ENCODE measurements around the gene COL25A1. TPM values are rescaled to one million over a fixed set of nuclear protein-coding genes. Genes with fewer than 3 reads are reported as not detected.

The COL25A1 gene
- total and polyA plus RNA-seq, 4 donors: 0.61 to 4.4 (median 2.1) TPM

DNA sequence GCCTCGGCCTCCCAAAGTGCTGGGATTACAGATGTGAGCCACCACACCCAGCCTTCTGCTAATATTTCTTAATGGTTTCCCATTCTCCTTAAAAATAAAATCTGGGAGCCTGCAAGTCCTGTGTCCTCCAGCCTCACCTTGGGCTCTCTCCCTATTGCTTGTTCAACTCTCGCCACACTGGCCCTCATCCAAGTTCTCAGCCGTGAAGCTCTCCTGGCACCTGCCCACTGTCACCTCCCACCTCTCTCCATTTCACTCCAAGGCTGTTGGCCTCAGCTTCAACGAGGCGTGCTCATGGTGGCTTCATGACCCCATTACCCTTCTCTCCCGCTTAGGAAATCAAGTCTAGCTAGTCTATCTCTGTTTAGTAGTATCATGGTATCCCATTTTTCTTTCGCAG is 530.1 kb downstream of the COL25A1 start:
- H3K9ac ChIP-seq (ENCODE audit: low read depth in 1 of 2, low read length in 2 of 2): no peak overlapping the region
- WGBS: 42% methylated on average over 7 of the region's 7 CpGs
- no peak overlapping the region for H3K27ac ChIP-seq (ENCODE audit: low read depth in 1 of 2, low read length in 2 of 2)
- no peak for TF ChIP-seq GABPA (IDR thresholded peaks at IDR 0.05 in 1 of 2, conservative IDR thresholded peaks at IDR 0.05 in 1 of 2)
- peak; percentile 27 for TF ChIP-seq SP1 (IDR thresholded peaks at IDR 0.05)
- no peak for TF ChIP-seq FOXA2 (IDR thresholded peaks at IDR 0.05)
- peak; percentile 60 to 67 for TF ChIP-seq RXRA (IDR thresholded peaks at IDR 0.05)
- TF ChIP-seq YY1 (IDR thresholded peaks at IDR 0.05): peak; percentile 52
- TF ChIP-seq, protein P1, sequence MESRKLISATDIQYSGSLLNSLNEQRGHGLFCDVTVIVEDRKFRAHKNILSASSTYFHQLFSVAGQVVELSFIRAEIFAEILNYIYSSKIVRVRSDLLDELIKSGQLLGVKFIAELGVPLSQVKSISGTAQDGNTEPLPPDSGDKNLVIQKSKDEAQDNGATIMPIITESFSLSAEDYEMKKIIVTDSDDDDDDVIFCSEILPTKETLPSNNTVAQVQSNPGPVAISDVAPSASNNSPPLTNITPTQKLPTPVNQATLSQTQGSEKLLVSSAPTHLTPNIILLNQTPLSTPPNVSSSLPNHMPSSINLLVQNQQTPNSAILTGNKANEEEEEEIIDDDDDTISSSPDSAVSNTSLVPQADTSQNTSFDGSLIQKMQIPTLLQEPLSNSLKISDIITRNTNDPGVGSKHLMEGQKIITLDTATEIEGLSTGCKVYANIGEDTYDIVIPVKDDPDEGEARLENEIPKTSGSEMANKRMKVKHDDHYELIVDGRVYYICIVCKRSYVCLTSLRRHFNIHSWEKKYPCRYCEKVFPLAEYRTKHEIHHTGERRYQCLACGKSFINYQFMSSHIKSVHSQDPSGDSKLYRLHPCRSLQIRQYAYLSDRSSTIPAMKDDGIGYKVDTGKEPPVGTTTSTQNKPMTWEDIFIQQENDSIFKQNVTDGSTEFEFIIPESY (IDR thresholded peaks at IDR 0.05): no peak
- no peak for TF ChIP-seq FOXA1 (IDR thresholded peaks at IDR 0.05)
- no peak for TF ChIP-seq HNF4G (IDR thresholded peaks at IDR 0.05)
- TF ChIP-seq HNF4A (conservative IDR thresholded peaks at IDR 0.05): peak; percentile 6 to 41
- no peaks in the 10 kb centered on the region for H3K36me3 ChIP-seq (ENCODE audit: control insufficient read depth in 4 of 4, insufficient read depth in 3 of 4, low read depth in 1 of 4, low read length in 3 of 4)
- H3K27me3 ChIP-seq (ENCODE audit: control insufficient read depth in 4 of 4, insufficient read depth in 4 of 4, low read length in 3 of 4): no peaks in the 10 kb centered on the region
- H3K9me3 ChIP-seq (ENCODE audit: control insufficient read depth in 4 of 4, low read length in 3 of 4): no peaks in the 10 kb centered on the region
- H3K4me3 ChIP-seq (ENCODE audit: low read depth in 1 of 3, low read length in 3 of 3): no peak overlapping the region
- no peak for DNase-seq (ENCODE audit: low spot score)
- H3K4me1 ChIP-seq (ENCODE audit: control insufficient read depth in 4 of 4, insufficient read depth in 4 of 4, low read length in 3 of 4): peaks cover 0 to 28% (median 22%) of the 10 kb centered on the region in 4 donors

DNA sequence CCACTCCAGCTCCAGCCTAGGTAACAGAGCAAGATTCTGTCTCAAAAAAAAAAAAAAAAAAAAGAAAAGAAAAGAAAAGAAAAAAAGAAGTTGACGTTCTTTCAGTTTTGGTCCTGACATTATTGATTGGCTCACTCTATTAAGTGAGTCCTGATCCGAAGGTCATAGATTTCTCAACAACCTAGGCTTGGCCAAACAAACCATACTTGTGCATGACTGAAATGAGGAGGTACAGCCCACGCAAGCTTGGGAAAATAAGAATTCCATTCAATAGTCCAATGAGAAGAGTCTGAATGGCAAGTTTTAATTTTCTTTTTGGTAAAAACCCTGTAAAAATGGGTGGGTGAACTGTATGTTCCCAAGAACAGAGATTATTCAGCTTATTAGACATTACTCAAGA is 536.4 kb downstream of the COL25A1 start:
- TF ChIP-seq JUND (IDR thresholded peaks at IDR 0.05): peak in 1 of 2 donors; percentile 79
- peak; percentile 70 to 87 for TF ChIP-seq RXRA (IDR thresholded peaks at IDR 0.05)
- TF ChIP-seq RAD21 (IDR thresholded peaks at IDR 0.05): peak in 1 of 2 donors; percentile 33
- TF ChIP-seq YY1 (IDR thresholded peaks at IDR 0.05): peak; percentile 56
- no peak for TF ChIP-seq GABPA (IDR thresholded peaks at IDR 0.05 in 1 of 2, conservative IDR thresholded peaks at IDR 0.05 in 1 of 2)
- peak; percentile 61 for TF ChIP-seq SP1 (IDR thresholded peaks at IDR 0.05)
- TF ChIP-seq HNF4A (conservative IDR thresholded peaks at IDR 0.05): peak; percentile 83 to 86
- peak; percentile 57 to 70 for TF ChIP-seq EGR1 (IDR thresholded peaks at IDR 0.05; ENCODE audit: low read depth in 2 of 2)
- TF ChIP-seq TAF1 (conservative IDR thresholded peaks at IDR 0.05): no peak
- peak; percentile 69 for TF ChIP-seq HNF4G (IDR thresholded peaks at IDR 0.05)
- TF ChIP-seq NR2F2 (IDR thresholded peaks at IDR 0.05): no peak
- TF ChIP-seq, protein P2, sequence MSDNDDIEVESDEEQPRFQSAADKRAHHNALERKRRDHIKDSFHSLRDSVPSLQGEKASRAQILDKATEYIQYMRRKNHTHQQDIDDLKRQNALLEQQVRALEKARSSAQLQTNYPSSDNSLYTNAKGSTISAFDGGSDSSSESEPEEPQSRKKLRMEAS (IDR thresholded peaks at IDR 0.05): no peak
- TF ChIP-seq, protein P3, sequence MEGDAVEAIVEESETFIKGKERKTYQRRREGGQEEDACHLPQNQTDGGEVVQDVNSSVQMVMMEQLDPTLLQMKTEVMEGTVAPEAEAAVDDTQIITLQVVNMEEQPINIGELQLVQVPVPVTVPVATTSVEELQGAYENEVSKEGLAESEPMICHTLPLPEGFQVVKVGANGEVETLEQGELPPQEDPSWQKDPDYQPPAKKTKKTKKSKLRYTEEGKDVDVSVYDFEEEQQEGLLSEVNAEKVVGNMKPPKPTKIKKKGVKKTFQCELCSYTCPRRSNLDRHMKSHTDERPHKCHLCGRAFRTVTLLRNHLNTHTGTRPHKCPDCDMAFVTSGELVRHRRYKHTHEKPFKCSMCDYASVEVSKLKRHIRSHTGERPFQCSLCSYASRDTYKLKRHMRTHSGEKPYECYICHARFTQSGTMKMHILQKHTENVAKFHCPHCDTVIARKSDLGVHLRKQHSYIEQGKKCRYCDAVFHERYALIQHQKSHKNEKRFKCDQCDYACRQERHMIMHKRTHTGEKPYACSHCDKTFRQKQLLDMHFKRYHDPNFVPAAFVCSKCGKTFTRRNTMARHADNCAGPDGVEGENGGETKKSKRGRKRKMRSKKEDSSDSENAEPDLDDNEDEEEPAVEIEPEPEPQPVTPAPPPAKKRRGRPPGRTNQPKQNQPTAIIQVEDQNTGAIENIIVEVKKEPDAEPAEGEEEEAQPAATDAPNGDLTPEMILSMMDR (IDR thresholded peaks at IDR 0.05; ENCODE audit: low read depth, low read length, missing input control): no peak
- TF ChIP-seq, protein P4, sequence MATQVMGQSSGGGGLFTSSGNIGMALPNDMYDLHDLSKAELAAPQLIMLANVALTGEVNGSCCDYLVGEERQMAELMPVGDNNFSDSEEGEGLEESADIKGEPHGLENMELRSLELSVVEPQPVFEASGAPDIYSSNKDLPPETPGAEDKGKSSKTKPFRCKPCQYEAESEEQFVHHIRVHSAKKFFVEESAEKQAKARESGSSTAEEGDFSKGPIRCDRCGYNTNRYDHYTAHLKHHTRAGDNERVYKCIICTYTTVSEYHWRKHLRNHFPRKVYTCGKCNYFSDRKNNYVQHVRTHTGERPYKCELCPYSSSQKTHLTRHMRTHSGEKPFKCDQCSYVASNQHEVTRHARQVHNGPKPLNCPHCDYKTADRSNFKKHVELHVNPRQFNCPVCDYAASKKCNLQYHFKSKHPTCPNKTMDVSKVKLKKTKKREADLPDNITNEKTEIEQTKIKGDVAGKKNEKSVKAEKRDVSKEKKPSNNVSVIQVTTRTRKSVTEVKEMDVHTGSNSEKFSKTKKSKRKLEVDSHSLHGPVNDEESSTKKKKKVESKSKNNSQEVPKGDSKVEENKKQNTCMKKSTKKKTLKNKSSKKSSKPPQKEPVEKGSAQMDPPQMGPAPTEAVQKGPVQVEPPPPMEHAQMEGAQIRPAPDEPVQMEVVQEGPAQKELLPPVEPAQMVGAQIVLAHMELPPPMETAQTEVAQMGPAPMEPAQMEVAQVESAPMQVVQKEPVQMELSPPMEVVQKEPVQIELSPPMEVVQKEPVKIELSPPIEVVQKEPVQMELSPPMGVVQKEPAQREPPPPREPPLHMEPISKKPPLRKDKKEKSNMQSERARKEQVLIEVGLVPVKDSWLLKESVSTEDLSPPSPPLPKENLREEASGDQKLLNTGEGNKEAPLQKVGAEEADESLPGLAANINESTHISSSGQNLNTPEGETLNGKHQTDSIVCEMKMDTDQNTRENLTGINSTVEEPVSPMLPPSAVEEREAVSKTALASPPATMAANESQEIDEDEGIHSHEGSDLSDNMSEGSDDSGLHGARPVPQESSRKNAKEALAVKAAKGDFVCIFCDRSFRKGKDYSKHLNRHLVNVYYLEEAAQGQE (IDR thresholded peaks at IDR 0.05): peak; percentile 59
- no peak for TF ChIP-seq FOXA1 (IDR thresholded peaks at IDR 0.05)
- TF ChIP-seq FOXA2 (IDR thresholded peaks at IDR 0.05): peak; percentile 31
- TF ChIP-seq, protein P5, sequence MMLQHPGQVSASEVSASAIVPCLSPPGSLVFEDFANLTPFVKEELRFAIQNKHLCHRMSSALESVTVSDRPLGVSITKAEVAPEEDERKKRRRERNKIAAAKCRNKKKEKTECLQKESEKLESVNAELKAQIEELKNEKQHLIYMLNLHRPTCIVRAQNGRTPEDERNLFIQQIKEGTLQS (IDR thresholded peaks at IDR 0.05): no peak
- TF ChIP-seq, protein P1 (IDR thresholded peaks at IDR 0.05): peak; percentile 61
- Histone ChIP-seq H3K4me3 (ENCODE audit: low read depth in 1 of 3, low read length in 3 of 3) (no peak overlapping the region), H3K27me3 (ENCODE audit: control insufficient read depth in 4 of 4, insufficient read depth in 4 of 4, low read length in 3 of 4) (no peaks in the 10 kb centered on the region), H3K9ac (ENCODE audit: low read depth in 1 of 2, low read length in 2 of 2) (no peak overlapping the region), H3K36me3 (ENCODE audit: control insufficient read depth in 4 of 4, insufficient read depth in 3 of 4, low read depth in 1 of 4, low read length in 3 of 4) (no peaks in the 10 kb centered on the region), H3K4me1 (ENCODE audit: control insufficient read depth in 4 of 4, insufficient read depth in 4 of 4, low read length in 3 of 4) (peaks cover 10 to 39% (median 26%) of the 10 kb centered on the region in 4 donors), H3K27ac (ENCODE audit: low read depth in 1 of 2, low read length in 2 of 2) (peak overlapping the region; percentile 16 to 52), H3K9me3 (ENCODE audit: control insufficient read depth in 4 of 4, low read length in 3 of 4) (no peaks in the 10 kb centered on the region)
- DNase-seq (ENCODE audit: low spot score): no peak
- whole genome bisulfite sequencing: 32% methylated on average over 3 of the region's 3 CpGs
